ENCODE data around the gene ANKRD45. TPM values are rescaled to one million over a fixed set of nuclear protein-coding genes. Genes with fewer than 3 reads are reported as not detected.
"Not testable (repeated sequence)": the region's sequence is repeated elsewhere in the genome, so short reads cannot be mapped to it uniquely, and the experiment has no call there.

Gene ANKRD45
- total RNA-seq, 1 donor from 2014 or later: 2.3 TPM

DNA sequence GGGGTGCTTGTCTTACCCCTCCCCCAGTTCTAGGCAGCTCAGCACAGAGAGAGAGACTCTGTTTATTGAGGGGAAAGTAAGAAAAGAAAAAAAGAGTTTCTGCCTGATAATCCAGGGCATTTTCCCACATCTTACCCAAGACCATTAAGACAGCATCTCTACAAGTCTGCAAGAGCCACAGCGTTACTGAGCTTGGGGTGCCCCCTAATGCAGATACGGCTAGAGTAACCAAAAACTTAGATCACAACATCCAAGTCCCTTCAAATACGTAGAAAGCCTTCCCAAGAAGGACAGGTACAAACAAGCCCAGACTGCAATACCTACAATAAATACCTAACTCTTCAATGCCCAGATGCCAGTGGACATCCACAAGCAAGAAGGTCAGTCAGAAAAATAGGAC lies 40.8 kb downstream of the ANKRD45 start:
- DNase-seq (ENCODE audit: low spot score): no peak
- H3K27me3 ChIP-seq: no peaks in the 10 kb centered on the region
- no peaks in the 10 kb centered on the region for H4K20me1 ChIP-seq (ENCODE audit: low read depth)
- Mint-ChIP-seq H3K9me3 (peaks cover 7% of the 10 kb centered on the region), H3K27ac (no peak overlapping the region), H3K4me3 (no peak overlapping the region), H3K27me3 (ENCODE audit: insufficient read depth, low read depth) (no peaks in the 10 kb centered on the region), H3K4me1 (no peaks in the 10 kb centered on the region), H3K36me3 (no peaks in the 10 kb centered on the region)
- peak overlapping the region; percentile 8 for H2AFZ ChIP-seq (replicated peaks)
- H3K4me3 ChIP-seq: no peak overlapping the region
- no peaks in the 10 kb centered on the region for H3K9me3 ChIP-seq (ENCODE audit: low read depth)
- H3K27ac ChIP-seq: no peak overlapping the region
- peaks cover 8% of the 10 kb centered on the region for H3K4me1 ChIP-seq
- TF ChIP-seq, protein P1, sequence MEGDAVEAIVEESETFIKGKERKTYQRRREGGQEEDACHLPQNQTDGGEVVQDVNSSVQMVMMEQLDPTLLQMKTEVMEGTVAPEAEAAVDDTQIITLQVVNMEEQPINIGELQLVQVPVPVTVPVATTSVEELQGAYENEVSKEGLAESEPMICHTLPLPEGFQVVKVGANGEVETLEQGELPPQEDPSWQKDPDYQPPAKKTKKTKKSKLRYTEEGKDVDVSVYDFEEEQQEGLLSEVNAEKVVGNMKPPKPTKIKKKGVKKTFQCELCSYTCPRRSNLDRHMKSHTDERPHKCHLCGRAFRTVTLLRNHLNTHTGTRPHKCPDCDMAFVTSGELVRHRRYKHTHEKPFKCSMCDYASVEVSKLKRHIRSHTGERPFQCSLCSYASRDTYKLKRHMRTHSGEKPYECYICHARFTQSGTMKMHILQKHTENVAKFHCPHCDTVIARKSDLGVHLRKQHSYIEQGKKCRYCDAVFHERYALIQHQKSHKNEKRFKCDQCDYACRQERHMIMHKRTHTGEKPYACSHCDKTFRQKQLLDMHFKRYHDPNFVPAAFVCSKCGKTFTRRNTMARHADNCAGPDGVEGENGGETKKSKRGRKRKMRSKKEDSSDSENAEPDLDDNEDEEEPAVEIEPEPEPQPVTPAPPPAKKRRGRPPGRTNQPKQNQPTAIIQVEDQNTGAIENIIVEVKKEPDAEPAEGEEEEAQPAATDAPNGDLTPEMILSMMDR (IDR thresholded peaks at IDR 0.05): peak; percentile 22
- no peak for TF ChIP-seq EZH2 (IDR thresholded peaks at IDR 0.05)
- H3K79me2 ChIP-seq (ENCODE audit: low read depth): no peaks in the 10 kb centered on the region
- no peaks in the 10 kb centered on the region for H3F3A ChIP-seq (ENCODE audit: low read depth)
- no peak overlapping the region for H3K9ac ChIP-seq
- H3K4me2 ChIP-seq: no peak overlapping the region
- H3K36me3 ChIP-seq: no peaks in the 10 kb centered on the region

DNA sequence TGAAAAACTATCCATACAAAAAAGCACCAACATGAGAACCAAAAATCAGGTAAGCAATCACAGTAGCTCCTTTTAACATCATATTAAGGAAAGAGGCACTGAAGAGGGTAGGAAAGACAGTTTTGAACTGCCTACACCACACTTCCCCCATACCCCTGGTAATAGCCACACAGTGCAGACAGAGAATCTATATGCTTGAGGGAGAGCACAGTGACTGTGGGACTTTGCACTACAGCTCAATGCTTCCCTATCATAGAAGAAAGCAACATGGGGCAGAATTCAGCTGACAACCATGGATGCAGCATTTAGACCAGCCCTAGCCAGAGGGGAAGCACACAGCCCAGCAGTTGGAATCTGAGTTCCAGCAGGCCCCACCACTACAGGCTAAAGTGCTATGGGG lies 42.4 kb downstream of the ANKRD45 start:
- H3K79me2 ChIP-seq (ENCODE audit: low read depth): no peaks in the 10 kb centered on the region
- H3K9me3 ChIP-seq (ENCODE audit: low read depth): no peaks in the 10 kb centered on the region
- H3F3A ChIP-seq (ENCODE audit: low read depth): no peaks in the 10 kb centered on the region
- peaks cover 8% of the 10 kb centered on the region for H3K4me1 ChIP-seq
- Mint-ChIP-seq H3K27me3 (ENCODE audit: insufficient read depth, low read depth) (no peaks in the 10 kb centered on the region), H3K4me3 (no peak overlapping the region), H3K27ac (no peak overlapping the region), H3K9me3 (peaks cover 5% of the 10 kb centered on the region), H3K36me3 (no peaks in the 10 kb centered on the region), H3K4me1 (no peaks in the 10 kb centered on the region)
- H3K4me2 ChIP-seq: no peak overlapping the region
- TF ChIP-seq EZH2phosphoT487 (IDR thresholded peaks at IDR 0.05): no peak
- no peak for TF ChIP-seq EZH2 (IDR thresholded peaks at IDR 0.05)
- TF ChIP-seq, protein P1 (IDR thresholded peaks at IDR 0.05): no peak
- H4K20me1 ChIP-seq (ENCODE audit: low read depth): no peaks in the 10 kb centered on the region
- H3K9ac ChIP-seq: no peak overlapping the region
- H3K27ac ChIP-seq: no peak overlapping the region
- H3K27me3 ChIP-seq: no peaks in the 10 kb centered on the region
- H3K4me3 ChIP-seq: no peak overlapping the region
- H2AFZ ChIP-seq (replicated peaks): no peak overlapping the region
- H3K36me3 ChIP-seq: no peaks in the 10 kb centered on the region
- no peak for DNase-seq (ENCODE audit: low spot score)

DNA sequence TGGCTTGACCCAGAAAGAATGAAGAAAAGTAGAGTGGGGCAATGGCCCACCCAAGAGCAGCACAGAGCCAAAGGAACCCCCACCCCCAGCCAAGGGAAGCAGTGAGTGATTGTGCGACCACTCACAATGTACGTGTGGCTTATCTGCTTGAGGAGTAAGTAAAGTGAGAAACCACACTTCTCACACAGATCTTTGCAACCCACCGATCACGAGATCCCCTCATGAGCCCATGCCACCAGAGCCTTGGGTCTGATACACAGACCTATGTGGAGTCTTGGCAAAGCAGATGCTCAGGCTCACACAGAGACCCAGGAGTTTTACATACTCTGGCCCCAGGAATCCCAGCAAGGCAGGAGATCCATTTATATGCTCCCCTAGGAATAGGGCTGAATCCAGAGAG lies 52.8 kb downstream of the ANKRD45 start:
- Mint-ChIP-seq H3K27me3 (ENCODE audit: insufficient read depth, low read depth) (no peaks in the 10 kb centered on the region), H3K9me3 (peaks cover 32% of the 10 kb centered on the region), H3K27ac (no peak overlapping the region)

DNA sequence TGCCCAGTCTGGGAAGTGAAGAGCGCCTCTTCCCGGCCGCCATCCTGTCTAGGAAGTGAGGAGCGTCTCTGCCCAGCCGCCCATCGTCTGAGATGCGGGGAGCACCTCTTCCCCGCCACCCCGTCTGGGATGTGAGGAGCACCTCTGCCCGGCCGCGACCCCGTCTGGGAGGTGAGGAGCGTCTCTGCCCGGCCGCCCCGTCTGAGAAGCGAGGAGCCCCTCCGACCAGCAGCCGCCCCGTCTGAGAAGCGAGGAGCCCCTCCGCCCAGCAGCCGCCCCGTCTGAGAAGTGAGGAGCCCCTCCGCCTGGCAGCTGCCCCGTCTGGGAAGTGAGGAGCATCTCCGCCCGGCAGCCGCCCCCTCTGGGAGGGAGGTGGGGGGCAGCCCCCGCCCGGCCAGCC lies 56.6 kb downstream of the ANKRD45 start:
- H3K9me3 ChIP-seq (ENCODE audit: low read depth); DNase-seq (ENCODE audit: low spot score); H3K36me3 ChIP-seq; H2AFZ ChIP-seq (replicated peaks); H3K27me3 ChIP-seq; H3K4me3 Mint-ChIP-seq; H3K27ac Mint-ChIP-seq; H3K36me3 Mint-ChIP-seq; H3K4me1 ChIP-seq; H3K27me3 Mint-ChIP-seq (ENCODE audit: insufficient read depth, low read depth); H3K27ac ChIP-seq; H3K9ac ChIP-seq; H3K4me1 Mint-ChIP-seq; H3K4me2 ChIP-seq; H3F3A ChIP-seq (ENCODE audit: low read depth); H3K79me2 ChIP-seq (ENCODE audit: low read depth); H4K20me1 ChIP-seq (ENCODE audit: low read depth); H3K4me3 ChIP-seq: not testable (repeated sequence)
- peaks cover 18% of the 10 kb centered on the region for H3K9me3 Mint-ChIP-seq

More for the DNA sequence above, 52.8 kb downstream of the ANKRD45 start:
- H3K36me3 Mint-ChIP-seq: peaks cover 10% of the 10 kb centered on the region
- H3K4me1 Mint-ChIP-seq: no peaks in the 10 kb centered on the region
- TF ChIP-seq, protein P1 (IDR thresholded peaks at IDR 0.05): no peak
- TF ChIP-seq EZH2phosphoT487 (IDR thresholded peaks at IDR 0.05): no peak
- TF ChIP-seq EZH2 (IDR thresholded peaks at IDR 0.05): no peak
- Histone ChIP-seq H3K27ac (no peak overlapping the region), H2AFZ (replicated peaks) (no peak overlapping the region), H3K4me2 (no peak overlapping the region), H3K36me3 (no peaks in the 10 kb centered on the region), H3K79me2 (ENCODE audit: low read depth) (no peaks in the 10 kb centered on the region), H3K9me3 (ENCODE audit: low read depth) (no peaks in the 10 kb centered on the region), H4K20me1 (ENCODE audit: low read depth) (no peaks in the 10 kb centered on the region), H3K4me3 (no peak overlapping the region), H3K27me3 (no peaks in the 10 kb centered on the region), H3F3A (ENCODE audit: low read depth) (no peaks in the 10 kb centered on the region), H3K9ac (no peak overlapping the region), H3K4me1 (no peaks in the 10 kb centered on the region)
- DNase-seq (ENCODE audit: low spot score): no peak
- H3K4me3 Mint-ChIP-seq: no peak overlapping the region
